CD14-positive monocyte (primary cell): Measurements from ENCODE around the gene PRAF2. TPM values are rescaled to one million over a fixed set of nuclear protein-coding genes. Genes with fewer than 3 reads are reported as not detected.
A peak's percentile ranks its signal among the peaks of the same experiment; 100 is the strongest.

Experiments used
- DNase-seq, 3 donors: peaks; one replicate each; pipeline ENCODE4 v3.0.0-alpha.2; 2011 to 2022
- H2AFZ ChIP-seq: 2 replicates; pipeline ENCODE4 v1.6.0; 2012; ENCODE audit warnings: mild to moderate bottlenecking, low read depth, low read length, inconsistent platforms; ENCODE audit not compliant: insufficient read depth, poor library complexity, severe bottlenecking
- H3K27ac ChIP-seq, 2 donors: 1 replicate in 1 of 2; 2 replicates in 1 of 2; pipeline ENCODE4 v1.5.1; 2012 to 2013; ENCODE audit warnings: low read length in 2 of 2, control low read depth in 1 of 2, inconsistent platforms in 1 of 2, low read depth in 1 of 2, mild to moderate bottlenecking in 1 of 2
- H3K27me3 ChIP-seq, 2 donors: one replicate each; pipeline versions ENCODE4 v1.6.0 to v1.6.1; 2011 to 2013; ENCODE audit warnings: low read length in 2 of 2; ENCODE audit not compliant: control insufficient read depth in 2 of 2, insufficient read depth in 2 of 2
- H3K36me3 ChIP-seq, 2 donors: replicated peaks in 1 of 2; 1 replicate in 1 of 2; 2 replicates in 1 of 2; pipeline versions ENCODE4 v1.5.1 to v1.6.1; 2012 to 2013; ENCODE audit warnings: low read length in 2 of 2, control low read depth in 1 of 2, inconsistent platforms in 1 of 2, mild to moderate bottlenecking in 1 of 2; ENCODE audit not compliant: insufficient read depth in 2 of 2, control insufficient read depth in 1 of 2
- H3K4me1 ChIP-seq, 2 donors: 1 replicate in 1 of 2; 2 replicates in 1 of 2; pipeline versions ENCODE4 v1.5.1 to v1.6.1; 2012 to 2013; ENCODE audit warnings: low read length in 2 of 2, control low read depth in 1 of 2, inconsistent platforms in 1 of 2, mild to moderate bottlenecking in 1 of 2, moderate library complexity in 1 of 2; ENCODE audit not compliant: insufficient read depth in 2 of 2, control insufficient read depth in 1 of 2
- H3K4me2 ChIP-seq: replicated peaks from 2 replicates; pipeline ENCODE3; 2012; ENCODE audit warnings: low read length, moderate library complexity, mild to moderate bottlenecking; ENCODE audit not compliant: poor library complexity, severe bottlenecking; ENCODE audit errors: extremely low read depth
- H3K4me3 ChIP-seq, 3 experiments: fragments of 200-600 bp in 1 of 3; sonication (generic) in 1 of 3; replicated peaks in 1 of 3; 1 replicate in 2 of 3; 2 replicates in 1 of 3; pipeline ENCODE4 v1.5.1; 2011 to 2013; ENCODE audit warnings: low read length in 3 of 3, mild to moderate bottlenecking in 3 of 3, control low read depth in 2 of 3, low read depth in 2 of 3, inconsistent platforms in 1 of 3, moderate library complexity in 1 of 3
- H3K79me2 ChIP-seq: 2 replicates; pipeline ENCODE4 v1.6.0; 2012; ENCODE audit warnings: mild to moderate bottlenecking, control low read depth, inconsistent platforms, low read length, moderate library complexity; ENCODE audit not compliant: insufficient read depth
- H3K9ac ChIP-seq: 2 replicates; pipeline ENCODE4 v1.6.0; 2017; ENCODE audit warnings: low read length, mild to moderate bottlenecking; ENCODE audit not compliant: insufficient read depth, poor library complexity, severe bottlenecking
- H3K9me3 ChIP-seq, 2 donors: replicated peaks in 1 of 2; 1 replicate in 1 of 2; 2 replicates in 1 of 2; pipeline versions ENCODE4 v1.5.1 to v1.6.1; 2012 to 2013; ENCODE audit warnings: low read length in 2 of 2, control low read depth in 1 of 2; ENCODE audit not compliant: control insufficient read depth in 1 of 2, insufficient read depth in 1 of 2
- H4K20me1 ChIP-seq: 2 replicates; pipeline ENCODE4 v1.6.0; 2012; ENCODE audit warnings: mild to moderate bottlenecking, low read length, control low read depth, moderate library complexity; ENCODE audit not compliant: insufficient read depth
- H3K27ac Mint-ChIP-seq, 7 donors: one replicate each; pipeline ENCODE4 v1.8.0; 2020; ENCODE audit warnings: mild to moderate bottlenecking in 7 of 7, mixed read lengths in 7 of 7, moderate library complexity in 6 of 7, inconsistent platforms in 2 of 7
- H3K27me3 Mint-ChIP-seq, 3 donors: one replicate each; pipeline ENCODE4 v1.8.0; 2021 to 2022; ENCODE audit warnings: low read depth in 3 of 3, mild to moderate bottlenecking in 3 of 3, mixed read lengths in 3 of 3, moderate library complexity in 3 of 3, inconsistent platforms in 1 of 3
- H3K36me3 Mint-ChIP-seq, 2 donors: one replicate each; pipeline ENCODE4 v1.8.0; 2020; ENCODE audit warnings: mixed read lengths in 2 of 2, inconsistent platforms in 1 of 2, mild to moderate bottlenecking in 1 of 2
- H3K4me1 Mint-ChIP-seq: one replicate; pipeline ENCODE4 v1.8.0; 2020; ENCODE audit warnings: mild to moderate bottlenecking, mixed read lengths
- H3K4me3 Mint-ChIP-seq, 2 donors: one replicate each; pipeline ENCODE4 v1.8.0; 2020; ENCODE audit warnings: mild to moderate bottlenecking in 2 of 2, mixed read lengths in 2 of 2, moderate library complexity in 1 of 2
- H3K9me3 Mint-ChIP-seq, 7 donors: one replicate each; pipeline ENCODE4 v1.8.0; 2020 to 2022; ENCODE audit warnings: mixed read lengths in 7 of 7, mild to moderate bottlenecking in 6 of 7, moderate library complexity in 6 of 7, inconsistent platforms in 2 of 7
- CTCF ChIP-seq: fragments of 200-600 bp; IDR thresholded peaks from one replicate; pipeline ENCODE4 v1.8.0; 2022; ENCODE audit warnings: antibody characterized with exemption, mild to moderate bottlenecking
- WGBS: methylation state at CpG from one replicate; pipeline ENCODE4 v1.1.5; 2013; ENCODE audit warnings: missing lambda C conversion rate; ENCODE audit not compliant: insufficient coverage; 5-methylcytosine and 5-hydroxymethylcytosine counted together
- intact Hi-C, 2 donors: fragments of 100-400 bp; cut with micrococcal nuclease; formaldehyde crosslinking; loops; one replicate each; pipeline versions ENCODE4 v1.15.0 to v1.15.1; 2023
- polyA plus RNA-seq, 3 donors: library from polyadenylated mRNA; depleted of rRNA in 1 of 3; unstranded in 2 of 3; stranded (reverse) in 1 of 3; fragments of 300-500 nt in 2 of 3; fragments of >200 nt in 1 of 3; fragmentation: Illumina TruSeq in 2 of 3; gene quantifications; 1 replicate in 2 of 3; 2 replicates in 1 of 3; pipeline ENCODE4 v1.2.3, GENCODE V29; 2012 to 2021

Gene PRAF2
- polyA plus RNA-seq, 3 donors: 4.1 to 7.9 (median 5.5) TPM

GRCh38 chrX:49116716-49117115 is 42.9 kb upstream of the PRAF2 start:
- peaks cover 58 to 73% of the 10 kb centered on the region in 2 donors for H3K36me3 Mint-ChIP-seq
- WGBS: 100% methylated on average over 1 of the region's 5 CpGs
- no peak overlapping the region for H3K4me3 ChIP-seq
- intact Hi-C loops: no loop called here
- peaks cover 0 to 7% (median 0%) of the 10 kb centered on the region in 3 donors for H3K27me3 Mint-ChIP-seq
- DNase-seq: no peak
- H3K9ac ChIP-seq: no peak overlapping the region
- H3K27me3 ChIP-seq: no peaks in the 10 kb centered on the region
- peaks cover 1% of the 10 kb centered on the region for H3K4me1 Mint-ChIP-seq
- TF ChIP-seq CTCF: no peak
- peaks cover 63 to 78% of the 10 kb centered on the region in 2 donors for H3K36me3 ChIP-seq
- H3K9me3 Mint-ChIP-seq: peaks cover 0 to 3% (median 0%) of the 10 kb centered on the region in 7 donors
- no peak overlapping the region for H3K27ac ChIP-seq
- no peaks in the 10 kb centered on the region for H3K79me2 ChIP-seq
- H3K4me2 ChIP-seq: no peak overlapping the region
- H3K4me1 ChIP-seq: no peaks in the 10 kb centered on the region
- no peak overlapping the region for H3K4me3 Mint-ChIP-seq
- no peak overlapping the region for H2AFZ ChIP-seq
- no peaks in the 10 kb centered on the region for H4K20me1 ChIP-seq
- no peaks in the 10 kb centered on the region for H3K9me3 ChIP-seq
- H3K27ac Mint-ChIP-seq: peak overlapping the region in 1 of 7 donors; percentile 68

GRCh38 chrX:49116076-49116475 is 42.3 kb upstream of the PRAF2 start:
- intact Hi-C loops: no loop called here
- Mint-ChIP-seq H3K36me3 (peaks cover 53 to 68% of the 10 kb centered on the region in 2 donors), H3K4me3 (no peak overlapping the region), H3K9me3 (peaks cover 0 to 2% (median 0%) of the 10 kb centered on the region in 7 donors), H3K27ac (peak overlapping the region in 2 of 7 donors; percentile 2 to 6), H3K27me3 (peaks cover 0 to 5% (median 0%) of the 10 kb centered on the region in 3 donors), H3K4me1 (peaks cover 1% of the 10 kb centered on the region)
- H3K79me2 ChIP-seq: no peaks in the 10 kb centered on the region
- no peak for TF ChIP-seq CTCF
- no peaks in the 10 kb centered on the region for H4K20me1 ChIP-seq
- DNase-seq: no peak
- no peak overlapping the region for H3K27ac ChIP-seq
- no peak overlapping the region for H2AFZ ChIP-seq
- 100% methylated on average over 2 of the region's 8 CpGs for WGBS
- no peaks in the 10 kb centered on the region for H3K27me3 ChIP-seq
- peaks cover 63 to 73% of the 10 kb centered on the region in 2 donors for H3K36me3 ChIP-seq
- H3K9ac ChIP-seq: no peak overlapping the region
- H3K4me3 ChIP-seq: no peak overlapping the region
- H3K4me2 ChIP-seq: no peak overlapping the region
- no peaks in the 10 kb centered on the region for H3K9me3 ChIP-seq
- H3K4me1 ChIP-seq: no peaks in the 10 kb centered on the region
